GM21528 (cell line): ENCODE data around the gene BCL11B.

Experiments
- ATAC-seq: cut with Tn5 transposase; IDR thresholded peaks from one replicate; pipeline ENCODE4 v1.9.1; 2021; ENCODE audit warnings: mild to moderate bottlenecking, moderate library complexity; ENCODE audit not compliant: unreplicated experiment, low FRiP score

BCL11B gene

DNA sequence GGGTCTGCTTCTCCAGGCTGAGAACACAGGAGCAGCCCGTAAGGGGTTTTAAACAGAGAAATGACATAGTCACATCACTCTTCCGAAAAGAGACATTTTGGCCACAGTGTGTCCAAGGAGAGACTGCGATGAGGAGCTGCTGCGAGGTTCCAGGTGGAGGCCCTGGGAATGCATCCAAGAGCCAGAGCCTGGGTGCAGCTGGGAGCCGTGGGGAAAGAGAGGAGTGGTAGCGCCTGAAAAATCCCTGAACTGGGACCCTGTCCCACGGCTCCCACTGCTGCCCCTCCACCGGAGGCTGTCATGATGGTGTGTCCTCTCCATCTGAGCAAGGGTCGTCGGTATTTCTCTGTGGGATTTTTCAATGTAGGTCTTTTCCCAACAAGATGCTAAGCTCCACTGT, 146.9 kb downstream of the BCL11B start:
- no peak for ATAC-seq

DNA sequence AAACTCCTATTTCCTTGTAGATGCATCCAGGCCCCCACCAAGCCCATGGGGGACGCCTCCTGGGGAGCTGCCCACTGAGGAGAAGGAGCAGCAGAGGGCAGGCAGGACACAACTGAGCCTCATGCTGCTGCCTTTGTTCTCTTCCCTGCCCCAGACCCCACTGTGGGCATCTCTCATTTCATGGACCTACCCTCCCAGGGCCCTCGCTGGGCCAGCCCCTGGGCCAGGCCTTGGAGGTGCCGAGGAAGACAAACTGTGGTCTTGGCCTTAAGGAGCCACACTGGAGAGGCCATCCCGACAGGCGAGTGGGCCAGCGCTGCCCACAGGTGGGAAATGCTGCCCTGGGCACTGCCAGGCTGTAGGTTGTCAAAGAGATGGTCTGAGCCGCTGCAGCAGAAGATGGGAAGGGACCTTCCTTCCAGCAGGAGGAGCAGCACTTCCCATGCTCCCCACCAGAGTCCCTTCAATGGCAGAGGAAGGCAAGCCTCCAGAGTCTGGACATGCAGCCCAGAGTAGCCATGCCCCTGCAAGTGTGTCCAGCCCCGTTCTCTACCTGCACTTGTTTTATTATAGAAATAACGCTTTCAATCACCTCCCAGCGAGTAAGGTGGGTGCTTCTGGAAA, 147.4 kb downstream of the BCL11B start:
- no peak for ATAC-seq

DNA sequence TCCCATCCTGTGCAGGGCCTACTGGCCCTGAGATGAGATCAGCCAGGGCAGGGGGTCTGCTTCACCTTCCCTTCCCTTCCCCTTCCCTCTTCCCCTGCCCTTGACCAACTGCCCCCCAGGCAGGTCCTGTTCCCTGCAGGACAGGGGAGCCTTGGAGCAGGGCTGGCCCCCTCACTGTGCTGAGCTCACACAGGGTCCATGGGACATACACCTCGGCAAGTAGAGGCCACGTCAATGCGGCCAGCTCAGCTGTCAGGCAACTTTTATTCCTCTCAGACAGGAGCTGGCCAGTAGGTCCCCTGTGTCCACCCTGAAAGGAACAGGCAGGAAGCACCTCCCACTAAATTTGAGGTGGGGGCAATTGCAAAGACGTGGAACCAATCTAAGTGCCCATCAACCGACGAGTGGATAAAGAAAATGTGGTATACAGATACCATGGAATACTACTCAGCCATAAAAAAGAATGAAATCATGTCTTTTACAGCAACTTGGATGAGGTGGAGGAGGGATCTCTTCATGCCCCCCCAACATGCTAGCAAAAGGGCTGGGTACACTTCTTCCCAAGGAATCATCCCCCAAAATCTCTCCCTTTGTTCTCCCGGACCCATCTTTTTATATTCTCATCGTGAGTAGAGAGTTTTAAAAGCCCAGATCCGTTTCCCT, 148.7 kb downstream of the BCL11B start:
- ATAC-seq, result no peak

DNA sequence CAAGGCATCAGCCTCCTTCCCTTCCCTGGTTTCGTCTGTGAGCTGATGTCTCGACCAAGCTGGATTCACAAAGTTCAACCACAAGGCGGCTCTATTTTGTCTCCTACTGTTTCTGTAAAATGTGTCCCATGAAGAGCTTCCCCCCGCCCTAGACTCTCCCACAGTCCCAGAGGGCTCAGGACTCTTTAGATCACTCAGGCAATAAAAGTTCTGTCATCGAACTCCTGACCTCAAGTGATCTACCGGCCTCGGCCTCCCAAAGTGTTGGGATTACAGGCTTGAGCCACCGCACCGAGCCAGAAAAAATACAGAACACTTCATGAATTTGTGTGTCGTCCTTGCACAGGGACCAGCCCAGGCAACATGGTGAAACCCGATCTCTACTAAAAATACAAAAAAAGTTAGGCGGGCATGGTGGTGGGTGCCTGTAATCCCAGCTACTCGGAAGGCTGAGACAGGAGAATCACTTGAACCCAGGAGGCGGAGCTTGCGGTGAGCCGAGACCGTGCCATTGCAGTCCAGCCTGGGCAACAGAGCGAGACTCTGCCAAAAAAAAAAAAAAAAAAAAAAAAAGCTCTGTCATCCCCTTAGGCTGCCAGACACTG, 149.4 kb downstream of the BCL11B start:
- no peak for ATAC-seq

DNA sequence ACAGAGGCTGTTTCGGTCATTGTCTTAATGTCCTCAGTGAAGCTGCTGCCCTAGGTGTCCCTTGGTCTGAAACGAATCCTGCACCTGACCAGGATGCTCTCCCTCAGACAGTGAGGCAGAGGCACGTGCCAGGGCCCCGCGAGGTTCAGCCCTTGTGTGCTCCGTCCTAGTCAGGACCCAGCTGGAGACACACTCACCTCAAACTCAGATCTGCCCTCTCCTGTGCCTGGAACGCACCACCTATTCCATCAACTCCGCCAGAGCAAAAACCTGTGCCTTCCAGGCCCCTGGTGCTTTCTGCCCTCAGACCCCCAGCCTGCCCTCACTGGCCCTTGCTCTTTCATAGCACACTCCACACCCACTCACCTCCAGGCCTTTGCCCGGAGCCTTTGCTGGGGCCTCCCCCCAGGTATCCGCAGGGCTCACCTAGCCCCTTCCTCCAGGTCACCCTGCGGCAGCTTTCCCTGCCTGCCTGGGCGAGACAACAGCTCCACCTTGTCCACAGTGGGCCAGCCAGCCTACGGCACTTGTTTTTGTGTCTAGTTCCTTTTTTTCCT, 150.6 kb downstream of the BCL11B start:
- no peak for ATAC-seq

DNA sequence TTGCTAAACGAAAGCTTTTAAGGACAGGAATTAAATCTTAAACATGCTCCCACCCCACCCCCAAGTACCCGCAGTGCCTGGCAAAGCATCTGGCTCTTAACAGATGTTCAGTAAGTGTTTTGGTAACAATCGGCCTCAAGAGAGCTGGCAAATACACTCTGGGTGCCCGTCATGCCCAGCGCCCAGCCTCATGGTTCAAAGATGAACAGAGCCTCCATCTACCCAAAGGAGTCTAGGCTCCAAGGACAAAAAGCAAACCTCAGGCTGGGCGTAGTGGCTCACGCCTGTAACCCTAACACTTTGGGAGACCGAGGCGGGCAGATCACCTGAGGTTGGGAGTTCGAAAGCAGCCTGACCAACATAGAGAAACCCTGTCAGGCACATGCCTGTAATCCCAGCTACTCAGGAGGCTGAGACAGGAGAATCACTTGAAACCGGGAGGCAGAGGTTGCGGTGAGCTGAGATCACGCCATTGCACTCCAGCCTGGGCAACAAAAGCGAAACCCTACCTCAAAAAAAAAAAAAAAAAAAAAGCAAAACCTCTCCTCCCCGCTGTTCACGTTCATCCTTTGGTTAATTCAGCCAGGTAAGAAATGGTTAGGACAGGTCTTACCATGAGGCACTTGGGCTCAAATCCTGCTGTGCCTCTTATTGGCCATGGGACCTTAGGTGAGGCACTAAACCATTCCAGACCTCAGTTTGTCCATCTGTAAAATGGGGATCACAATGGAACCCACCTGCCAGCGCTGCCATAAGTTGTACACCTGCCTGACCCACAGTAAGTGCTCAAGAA, 151.3 kb downstream of the BCL11B start:
- ATAC-seq, result no peak

DNA sequence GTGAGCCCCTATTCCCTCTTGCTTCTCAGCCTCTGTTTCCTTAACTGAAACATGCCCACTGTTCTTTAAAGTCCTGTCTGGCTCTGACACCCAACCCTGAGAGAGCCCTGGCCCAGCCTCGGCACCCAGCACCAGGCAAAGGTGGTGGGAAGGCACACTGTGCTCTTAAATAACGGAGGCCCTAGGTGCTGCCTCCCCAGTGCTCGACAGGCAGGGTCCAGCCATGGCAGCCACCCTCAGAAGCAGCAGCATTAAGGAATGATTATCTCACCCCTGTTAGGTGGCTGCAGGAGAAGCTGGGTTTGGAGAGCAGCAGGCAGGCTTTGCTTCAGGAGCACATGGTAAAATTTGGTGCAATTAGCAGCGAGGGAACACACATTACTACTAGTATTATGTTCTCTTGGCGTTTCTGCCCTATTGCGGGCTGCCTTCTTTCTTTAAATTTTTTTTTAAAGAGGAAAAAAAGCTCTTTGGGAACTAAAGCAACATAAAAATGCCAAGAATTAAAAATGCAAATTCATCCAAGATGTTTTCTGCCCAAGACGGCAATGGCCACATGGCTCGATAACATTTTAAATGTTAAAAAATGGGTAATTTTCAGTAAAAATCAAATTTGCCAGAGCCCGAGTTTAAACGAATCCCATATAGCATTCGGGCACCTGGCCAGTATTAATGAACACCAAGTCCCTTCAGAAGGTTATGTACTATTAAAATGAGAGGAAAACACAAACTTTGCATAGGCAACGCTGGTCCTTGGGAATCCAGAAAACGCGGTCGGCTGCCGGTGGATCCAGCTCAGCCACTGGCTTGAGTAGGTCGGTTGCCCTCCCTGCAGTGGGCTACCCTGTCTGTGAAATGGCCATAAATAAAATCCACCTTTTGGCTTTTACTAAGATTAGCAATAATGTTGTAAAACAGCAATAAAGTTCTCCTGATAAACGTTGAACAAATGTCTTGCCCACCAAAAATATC, 152.2 kb downstream of the BCL11B start:
- ATAC-seq, result no peak
